Activated CD8-positive, alpha-beta memory T cell treated with anti-CD3 and anti-CD28 coated beads for 48 hours (primary cell): Measurements from ENCODE around the gene ITM2C.
A peak's percentile ranks its signal among the peaks of the same experiment; 100 is the strongest.

Experiments used
- DNase-seq, 3 experiments: peaks; one replicate each; pipeline ENCODE4 v3.0.0-alpha.2; 2020; ENCODE audit warnings: low read depth in 2 of 3, low spot score in 2 of 3

The ITM2C gene

DNA sequence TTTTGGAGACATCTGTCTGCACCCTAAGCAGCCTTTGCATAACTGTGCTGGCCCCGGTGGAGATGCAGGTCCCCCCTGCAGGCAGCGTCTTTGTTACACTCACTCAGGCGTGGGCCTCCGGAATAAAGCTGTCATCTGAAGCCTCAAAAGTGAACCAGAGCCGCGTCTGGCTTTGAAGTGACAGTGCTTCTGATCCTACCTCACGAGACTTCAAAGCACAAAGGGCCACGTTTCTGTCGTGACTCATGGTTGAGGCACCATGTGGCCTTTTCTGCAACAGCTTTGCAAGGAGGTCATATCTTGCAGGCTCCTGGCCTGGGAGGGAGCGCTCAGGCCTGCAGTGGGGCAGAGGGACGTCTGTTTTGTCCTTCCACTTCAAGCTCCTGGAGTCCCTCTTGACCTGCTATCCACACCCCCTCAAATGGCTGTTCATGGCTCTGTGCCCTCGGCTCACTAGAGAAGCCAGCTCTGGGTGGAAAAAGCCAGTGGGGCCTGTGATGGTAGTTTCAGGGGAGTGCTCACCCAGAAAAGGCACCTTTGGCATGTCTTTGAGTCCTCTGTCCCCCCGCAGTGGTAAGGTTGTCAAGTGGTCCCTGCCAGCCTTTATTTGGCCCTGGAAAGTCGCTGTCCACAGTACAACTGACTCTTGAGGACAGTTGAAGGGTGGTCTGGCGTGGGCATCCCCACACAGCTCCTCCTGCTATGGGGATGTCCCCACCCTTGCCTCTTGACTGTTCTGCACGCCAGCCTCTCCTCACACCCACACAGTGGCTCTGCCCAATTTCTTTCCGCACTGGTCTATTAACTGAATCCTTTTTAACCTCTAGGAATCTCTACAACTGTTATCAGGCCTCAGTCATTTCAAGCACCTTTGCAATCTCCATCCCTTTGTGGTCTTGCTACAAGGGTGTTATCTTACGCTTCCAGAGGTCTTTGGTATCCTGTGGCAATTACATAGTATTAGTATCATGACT, 41.0 kb downstream of the ITM2C start:
- DNase-seq, result peak in 2 of 3 experiments; percentile 73

DNA sequence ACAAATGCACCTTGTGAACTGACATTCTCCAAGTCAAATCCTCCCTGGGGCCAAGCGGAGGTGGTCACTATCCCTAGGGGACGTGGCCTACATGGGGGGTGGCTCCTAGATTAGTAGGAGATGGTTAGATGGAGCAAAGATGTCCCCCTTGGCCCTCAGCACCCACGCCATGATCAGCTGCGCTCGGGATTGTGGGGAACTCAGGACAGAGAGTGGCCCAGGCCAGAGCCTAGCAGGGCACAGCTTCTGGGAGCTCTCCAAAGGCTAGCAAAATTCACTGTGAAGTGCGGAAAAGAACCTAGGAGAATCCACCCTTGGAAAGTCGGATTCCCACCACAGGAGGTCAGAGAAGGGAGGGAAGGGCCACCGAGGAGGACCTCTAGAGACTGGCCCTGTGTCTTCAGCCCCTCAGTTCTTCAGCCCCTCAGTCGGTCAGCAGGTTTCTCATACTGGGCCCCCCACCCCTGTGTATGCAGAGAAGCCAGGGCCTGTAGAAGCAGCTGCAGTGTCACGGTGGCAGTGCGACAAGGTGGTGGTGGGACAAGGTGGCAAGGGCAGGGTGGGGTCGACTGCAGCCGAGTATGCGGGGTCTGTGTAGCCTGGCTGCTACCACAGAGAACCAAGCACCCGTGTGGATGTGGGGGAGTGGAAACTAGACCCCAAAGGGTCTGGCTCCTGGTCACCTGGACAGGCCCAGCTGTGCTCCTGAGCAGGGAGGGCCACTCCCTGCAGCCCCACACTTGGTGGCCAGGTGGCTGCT, 41.9 kb downstream of the ITM2C start:
- DNase-seq, result no peak

DNA sequence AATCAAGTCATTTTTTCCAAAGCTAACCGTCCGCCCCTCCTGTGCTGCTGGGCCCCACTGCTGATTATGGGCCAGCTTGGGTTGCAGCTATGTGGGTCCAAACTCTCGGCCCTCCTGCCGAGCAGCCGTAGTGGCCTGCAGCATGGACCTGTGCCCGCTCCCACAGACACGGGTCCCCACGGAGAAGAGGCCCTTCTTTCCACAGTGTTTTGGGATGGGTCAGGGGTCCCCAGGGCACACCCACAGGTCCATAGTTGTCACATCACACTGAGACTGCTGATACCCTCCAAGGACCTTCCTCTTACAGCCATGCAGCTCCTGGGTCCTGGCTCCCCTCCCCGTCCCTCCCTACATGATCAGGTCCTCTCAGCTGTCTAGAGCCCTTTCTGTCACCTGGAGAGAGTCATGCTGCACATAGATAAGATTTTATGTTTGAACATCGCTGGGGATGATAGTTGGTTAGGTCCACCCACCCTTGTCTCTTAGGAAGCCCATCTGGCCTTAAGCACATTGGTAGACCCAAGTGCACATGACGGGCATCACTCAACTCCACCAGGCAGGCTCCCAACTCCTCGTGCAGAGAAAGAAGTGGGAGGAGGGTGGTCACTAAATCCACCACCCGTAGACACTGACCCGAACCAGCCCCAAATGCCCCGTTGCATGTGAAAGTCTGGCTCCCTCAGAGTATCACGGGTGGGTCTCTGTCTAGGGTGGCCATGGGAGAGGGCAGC, 42.8 kb downstream of the ITM2C start:
- DNase-seq, result no peak

DNA sequence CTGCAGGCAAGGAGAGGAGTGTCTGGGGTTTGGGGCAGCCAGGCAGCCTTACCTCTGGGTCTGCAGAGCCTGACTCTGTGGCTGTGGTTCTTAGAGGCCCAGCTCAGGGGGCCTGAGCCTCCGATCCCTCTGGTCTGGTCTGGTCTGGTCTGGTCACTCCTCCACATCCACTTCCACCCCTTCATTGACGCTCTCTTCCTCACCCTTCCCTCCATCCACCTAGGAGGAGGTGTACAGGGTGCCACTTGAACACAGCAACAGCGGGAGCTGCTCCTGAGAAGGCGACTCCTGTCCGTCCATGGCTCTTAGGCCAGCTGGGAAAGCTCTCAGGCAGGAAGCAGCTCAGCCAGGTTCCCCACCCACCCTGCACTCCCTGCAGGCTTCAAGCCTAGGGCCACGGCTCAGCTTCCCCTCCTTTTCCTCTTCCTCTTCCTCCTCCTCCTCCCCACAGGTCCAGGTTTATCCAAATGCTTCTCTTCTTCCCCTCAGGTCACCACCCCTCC, 43.4 kb downstream of the ITM2C start:
- DNase-seq, result no peak

DNA sequence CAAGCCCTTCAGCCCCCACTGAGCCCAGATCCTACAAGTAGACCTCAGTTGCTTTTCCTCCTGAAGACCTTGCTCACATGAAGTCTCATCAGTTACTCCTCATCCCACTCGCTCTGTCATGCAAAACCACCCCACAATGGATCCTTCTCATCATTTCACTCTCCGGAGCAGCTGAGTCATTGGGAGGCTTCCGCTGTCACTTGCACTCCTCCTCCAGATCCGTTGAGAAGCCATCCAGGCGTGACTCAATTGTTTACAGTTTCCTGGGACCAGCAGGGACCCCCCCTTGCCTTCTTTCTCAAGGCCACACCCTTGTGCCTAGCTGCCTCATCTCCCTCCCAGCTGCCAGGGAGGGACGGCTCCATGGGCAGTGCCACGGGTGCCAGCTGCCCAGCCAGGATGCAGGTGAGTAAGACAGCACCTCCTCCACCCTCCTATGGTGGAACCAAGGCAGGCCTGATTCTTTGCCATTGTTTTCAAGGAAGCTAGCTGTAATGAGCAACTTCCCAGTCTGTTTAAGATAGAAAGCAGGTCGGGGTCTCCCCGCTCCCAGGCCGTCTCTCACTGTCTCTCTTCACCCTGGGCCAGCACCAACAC, 44.0 kb downstream of the ITM2C start:
- peak in 1 of 3 experiments; percentile 38 for DNase-seq

DNA sequence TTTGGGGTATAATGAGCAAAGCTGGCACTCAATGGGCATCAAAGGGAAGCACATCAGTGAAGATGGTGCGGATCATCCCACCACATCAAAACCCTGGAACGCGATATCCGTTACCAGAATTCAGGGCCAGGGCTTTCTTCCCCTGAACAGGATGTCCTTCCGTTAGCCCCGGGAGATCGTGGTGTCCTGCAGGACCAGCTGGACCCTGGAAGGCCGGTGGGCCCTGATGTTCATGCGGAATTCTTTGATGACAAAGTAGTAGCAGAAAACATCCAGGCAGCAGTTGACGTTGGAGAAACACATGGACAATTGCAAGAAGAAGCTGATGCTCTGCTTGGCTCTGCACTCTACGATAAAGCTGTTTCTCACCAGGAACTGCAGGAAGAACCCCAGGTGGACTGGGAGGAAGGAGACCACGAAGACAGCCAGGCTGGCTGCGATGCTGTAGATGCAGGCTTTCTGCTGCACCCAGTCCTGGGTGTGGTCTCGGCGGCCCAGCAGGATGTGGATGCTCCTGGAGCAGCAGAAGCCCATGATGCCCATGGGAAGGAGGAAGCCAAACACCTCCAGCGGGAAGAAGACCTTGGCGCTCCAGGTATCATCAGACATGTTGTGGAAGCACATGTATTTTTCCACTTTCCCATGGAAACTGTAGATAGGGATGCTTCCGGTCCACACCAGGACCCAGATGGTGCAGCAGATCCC, 45.3 kb downstream of the ITM2C start:
- DNase-seq, result no peak

DNA sequence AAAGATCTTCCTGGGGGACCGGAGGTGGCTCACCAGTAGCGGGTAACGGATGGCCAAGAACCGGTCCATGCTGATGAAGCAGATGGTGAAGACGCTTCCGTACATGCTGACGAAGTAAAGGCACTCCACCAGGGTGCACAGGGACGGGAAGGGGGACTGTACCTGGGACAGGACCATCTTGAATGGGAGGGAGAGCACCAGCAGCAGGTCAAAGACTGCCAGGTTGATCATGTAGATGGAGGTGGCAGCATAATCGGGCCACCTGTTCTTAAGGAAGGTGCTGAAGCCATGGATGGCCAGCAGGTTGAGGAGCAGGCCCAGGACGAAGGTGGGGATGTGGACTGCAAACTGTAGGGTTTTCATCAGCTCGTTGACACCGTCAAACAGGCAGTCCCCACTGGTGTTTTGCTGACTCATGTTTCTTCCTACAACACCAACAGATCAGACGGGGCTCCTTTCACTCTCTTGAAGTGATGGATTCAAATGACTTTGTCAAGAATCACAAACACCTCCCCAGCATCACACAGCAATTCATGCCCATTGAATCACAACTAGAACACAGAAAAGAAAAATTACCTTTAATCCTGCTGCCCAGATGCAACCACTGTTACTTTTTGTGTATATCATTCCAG, 45.9 kb downstream of the ITM2C start:
- DNase-seq, result no peak

DNA sequence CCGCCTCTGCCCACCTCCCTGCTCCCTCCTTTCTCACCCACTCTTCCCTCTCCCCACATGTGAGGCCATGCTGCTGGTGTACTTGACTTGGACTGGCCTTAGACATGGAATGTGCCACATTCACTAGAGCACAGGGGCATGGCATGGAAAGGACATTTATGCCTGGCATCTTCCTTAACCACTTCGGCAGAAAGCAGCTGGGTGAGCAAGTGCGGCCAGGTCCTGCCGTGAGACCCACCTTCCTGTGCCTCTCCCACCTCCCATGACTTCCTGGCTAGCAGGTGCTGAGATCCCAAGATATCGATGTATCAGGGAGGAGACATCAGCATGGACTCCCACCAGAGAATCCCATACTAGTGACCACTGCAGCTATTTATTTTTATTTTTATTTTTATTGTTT, 47.3 kb downstream of the ITM2C start:
- no peak for DNase-seq

DNA sequence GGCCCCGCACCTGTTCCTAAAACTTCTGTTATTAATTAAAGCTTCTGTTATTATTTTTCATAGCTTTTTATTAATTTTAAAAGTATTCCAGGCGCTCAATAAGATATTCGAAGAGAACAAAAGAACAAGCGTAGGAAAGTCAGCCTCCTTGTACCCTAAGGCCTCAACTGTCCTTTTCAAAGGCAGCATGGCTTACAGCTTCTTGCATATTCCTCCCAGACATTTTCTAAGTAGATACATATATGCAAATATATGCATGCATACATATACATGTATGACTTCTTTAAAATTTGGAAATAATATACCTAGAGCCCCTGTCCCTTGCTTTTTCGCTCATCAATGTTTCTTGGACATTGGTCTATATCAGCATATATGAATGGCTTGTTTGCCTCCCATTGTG, 48.0 kb downstream of the ITM2C start:
- DNase-seq, result no peak

DNA sequence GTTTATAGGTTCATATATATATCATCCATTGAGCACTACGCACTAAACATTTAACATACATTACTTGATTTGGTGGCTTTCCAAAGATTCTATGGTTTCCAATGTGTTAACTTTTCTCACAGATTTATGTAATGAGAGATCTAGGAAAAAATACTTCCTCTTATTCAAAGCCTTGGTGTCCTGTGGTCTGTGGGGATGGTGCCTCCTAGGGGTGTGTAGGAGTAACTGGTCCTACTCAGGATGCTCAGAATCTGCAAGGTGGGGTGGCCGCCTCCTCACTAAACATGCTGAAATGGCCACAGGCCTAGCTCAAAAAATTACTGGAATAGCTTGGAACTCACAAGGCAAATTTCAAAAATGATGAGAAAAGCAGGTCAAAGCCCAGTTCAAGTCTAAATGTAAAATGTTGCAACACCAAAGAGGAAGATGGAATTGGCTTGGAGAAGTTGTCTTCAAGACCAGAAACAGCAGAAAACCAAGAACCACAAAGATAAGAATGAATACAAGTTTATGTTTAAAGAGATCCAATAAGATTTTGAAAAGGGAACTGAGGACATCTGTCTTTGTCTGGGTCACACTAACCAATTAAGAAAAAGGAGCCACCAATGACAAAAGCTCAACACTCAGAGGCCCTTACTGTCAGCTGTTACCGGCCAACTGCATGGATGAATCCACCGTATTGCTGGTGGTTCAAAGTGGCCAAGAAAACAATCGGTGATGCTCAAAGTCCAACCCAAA, 48.8 kb downstream of the ITM2C start:
- no peak for DNase-seq

DNA sequence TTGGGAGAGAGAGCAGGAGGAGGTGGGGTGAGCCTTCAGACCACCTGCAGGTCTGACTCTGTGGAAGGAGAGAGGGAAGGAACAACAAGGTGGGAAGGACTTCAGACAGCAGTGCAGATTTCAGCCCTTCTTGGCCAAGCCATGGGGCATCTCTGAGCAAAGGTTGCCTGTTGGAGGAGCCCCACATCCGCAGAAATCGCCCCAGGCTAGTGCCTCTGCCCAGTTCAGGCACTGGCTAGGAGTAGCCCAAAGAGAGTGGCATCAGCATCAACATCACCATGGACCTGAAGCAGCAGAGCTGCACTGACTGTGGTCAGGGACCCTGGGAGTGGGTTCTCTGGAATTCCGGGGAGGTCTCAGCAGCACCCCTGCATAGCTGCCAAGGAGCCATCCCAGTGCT, 50.1 kb downstream of the ITM2C start:
- no peak for DNase-seq

DNA sequence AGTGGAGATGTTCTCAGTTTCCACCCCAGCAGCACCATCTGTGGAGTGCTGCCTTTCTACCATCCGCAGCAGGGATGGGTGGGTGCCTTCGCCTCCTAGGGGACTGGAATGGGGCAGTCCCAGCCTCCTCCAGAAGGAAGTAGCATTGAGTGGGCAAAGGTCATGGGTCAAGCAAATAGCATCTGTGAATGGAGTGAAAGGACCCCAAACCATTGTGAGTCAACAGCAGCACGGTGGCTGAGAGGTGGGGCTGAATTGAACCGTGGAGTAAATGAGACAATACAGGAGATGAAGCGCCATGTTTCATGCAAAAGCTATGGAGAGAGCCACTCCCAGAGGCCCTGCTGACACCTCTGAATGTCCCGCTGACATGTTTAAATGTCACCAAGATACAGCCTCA, 50.6 kb downstream of the ITM2C start:
- DNase-seq, result no peak

DNA sequence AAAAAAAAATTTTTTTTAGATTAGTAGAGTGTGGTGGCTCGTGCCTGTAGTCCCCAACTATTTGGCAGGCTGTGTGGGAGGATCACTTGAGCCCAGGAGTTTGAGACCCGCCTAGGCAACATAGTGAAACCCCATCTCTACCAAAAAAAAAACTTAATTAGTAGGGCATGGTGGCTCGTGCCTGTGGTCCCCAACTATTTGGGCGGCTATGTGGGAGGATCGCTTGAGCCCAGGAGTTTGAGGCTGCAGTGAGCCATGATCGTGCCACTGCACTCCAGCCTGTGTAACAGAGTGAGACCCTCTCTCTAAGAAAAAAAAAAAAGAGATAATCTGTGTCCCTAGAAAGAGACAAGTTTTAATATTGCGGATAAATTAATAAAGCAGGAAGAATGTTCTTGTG, 51.5 kb downstream of the ITM2C start:
- DNase-seq, result no peak

DNA sequence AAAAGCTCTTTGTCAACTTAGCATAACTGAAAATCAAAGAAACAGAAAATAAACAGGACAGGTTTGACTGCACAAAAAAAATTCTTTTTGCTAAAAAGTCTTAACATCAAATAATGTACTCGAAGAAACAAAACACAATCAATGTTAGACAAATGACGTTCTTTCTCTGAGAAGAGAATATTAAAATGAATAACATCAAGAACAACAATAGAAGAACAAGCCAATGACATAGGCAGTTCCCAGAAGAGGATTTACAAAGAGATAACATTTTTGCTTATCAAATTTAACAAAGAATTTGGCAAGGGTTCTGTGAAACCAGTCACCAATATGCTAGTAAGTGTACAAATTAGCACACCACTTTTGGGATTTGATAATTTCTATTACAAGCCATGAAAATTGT, 54.5 kb downstream of the ITM2C start:
- no peak for DNase-seq

DNA sequence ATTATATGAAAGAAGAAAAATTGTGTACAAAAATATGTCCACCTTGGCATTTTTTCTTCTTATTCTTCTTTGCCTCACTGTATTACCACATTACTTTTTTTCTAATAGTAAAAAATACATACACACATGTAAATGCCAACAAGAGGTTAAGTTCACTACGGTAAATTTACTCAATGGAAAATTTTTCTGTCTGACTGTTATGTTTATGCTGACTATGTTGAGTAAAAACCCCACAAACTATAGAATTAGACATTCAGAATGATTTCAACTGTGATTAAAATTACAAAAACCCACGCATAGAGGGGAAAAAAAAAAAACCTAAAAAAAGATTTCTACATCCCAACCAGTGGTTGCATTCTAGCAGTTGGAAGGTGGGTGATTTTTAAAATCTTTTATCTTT, 54.9 kb downstream of the ITM2C start:
- no peak for DNase-seq

DNA sequence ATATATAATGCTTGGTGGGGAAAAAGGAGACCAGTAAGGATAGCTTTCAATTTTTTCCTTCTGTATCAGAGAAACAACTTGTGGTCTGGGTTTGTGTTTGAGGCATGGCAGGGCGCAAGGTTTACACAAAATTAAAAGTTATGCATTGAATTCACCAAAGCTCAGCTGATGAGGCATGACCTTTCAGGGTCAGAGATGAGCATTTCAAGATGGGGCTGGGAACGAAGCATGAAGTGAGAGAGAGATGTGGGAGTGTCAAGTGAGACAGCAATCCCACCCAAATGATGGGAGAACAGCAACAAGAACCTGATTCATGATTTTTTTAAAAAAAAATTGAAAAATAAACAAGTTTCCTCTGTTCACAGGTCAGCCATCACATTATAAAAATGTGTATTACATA, 55.4 kb downstream of the ITM2C start:
- no peak for DNase-seq

DNA sequence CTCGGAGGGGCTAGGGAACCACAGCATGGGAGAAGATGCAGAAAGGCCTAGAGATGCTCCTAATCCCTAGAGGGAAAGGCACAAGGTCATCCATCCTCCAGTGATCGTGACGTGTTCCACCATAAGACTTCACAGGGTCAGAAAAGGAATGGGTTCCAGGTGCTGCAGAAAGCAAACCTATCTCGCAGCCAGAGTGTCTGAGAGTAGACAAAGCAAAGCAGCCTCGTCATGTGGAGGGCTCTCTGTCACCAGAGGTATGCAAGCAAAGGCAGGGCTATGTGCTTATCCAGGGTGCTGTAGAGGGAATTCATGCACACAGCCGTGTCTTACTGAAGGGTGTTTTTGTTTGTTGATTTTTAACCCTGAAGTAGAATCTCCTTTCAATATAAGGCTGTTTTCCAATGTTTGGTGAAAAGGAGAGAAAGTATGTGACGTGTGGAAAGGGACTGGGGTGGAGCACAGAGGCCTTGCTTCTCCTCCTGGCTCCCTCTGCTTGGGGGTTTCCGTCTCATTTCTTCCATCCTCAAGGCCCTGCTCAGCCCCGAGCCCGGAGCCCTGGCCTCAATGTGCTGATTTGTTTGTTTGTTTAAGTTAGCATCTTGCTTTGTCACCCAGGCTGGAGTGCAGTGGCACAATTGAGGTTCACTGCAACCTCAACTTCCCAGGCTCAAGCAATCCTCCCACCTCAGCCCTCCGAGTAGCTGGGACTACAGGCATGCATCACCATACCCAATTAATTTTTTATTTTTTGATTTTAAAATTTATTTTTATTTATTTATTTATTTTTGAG, 57.3 kb downstream of the ITM2C start:
- no peak for DNase-seq

DNA sequence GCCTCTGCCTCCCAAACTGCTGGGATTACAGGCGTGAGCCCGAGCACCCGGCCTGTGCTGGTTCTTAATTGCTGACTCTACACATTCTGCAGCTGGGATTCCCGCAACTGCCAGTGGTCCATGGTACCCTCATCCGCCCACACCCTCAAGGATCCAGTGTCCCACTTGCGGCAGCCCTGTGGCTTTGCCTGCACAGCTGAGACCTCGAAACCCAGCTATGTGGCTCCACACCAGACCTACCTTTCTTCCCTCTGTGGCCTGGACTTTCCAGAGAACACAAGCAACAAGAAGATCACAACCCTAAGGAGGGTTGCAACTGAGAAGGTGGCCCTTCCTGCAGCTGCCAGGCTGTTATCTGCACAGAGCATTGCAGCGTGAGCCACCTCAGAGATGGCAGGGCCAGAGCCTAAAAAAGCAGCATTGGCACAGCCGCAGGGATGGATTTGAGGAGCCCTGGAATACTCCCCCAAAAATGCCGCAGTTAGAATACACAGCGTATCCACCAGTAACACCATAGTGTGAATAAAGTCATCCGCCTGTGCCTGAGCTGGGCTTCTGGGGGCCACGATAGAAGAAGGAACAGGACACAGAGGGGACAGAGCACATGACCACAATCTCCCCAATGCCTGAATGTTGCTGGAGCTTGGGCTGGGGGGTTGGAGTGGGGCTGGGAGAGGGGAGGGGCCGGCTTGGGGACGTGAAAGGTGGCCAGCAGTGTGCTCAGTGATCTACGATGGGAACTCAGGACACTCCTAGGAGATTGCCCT, 58.4 kb downstream of the ITM2C start:
- no peak for DNase-seq
